Measurements from ENCODE around the gene DSC3.

DNA sequence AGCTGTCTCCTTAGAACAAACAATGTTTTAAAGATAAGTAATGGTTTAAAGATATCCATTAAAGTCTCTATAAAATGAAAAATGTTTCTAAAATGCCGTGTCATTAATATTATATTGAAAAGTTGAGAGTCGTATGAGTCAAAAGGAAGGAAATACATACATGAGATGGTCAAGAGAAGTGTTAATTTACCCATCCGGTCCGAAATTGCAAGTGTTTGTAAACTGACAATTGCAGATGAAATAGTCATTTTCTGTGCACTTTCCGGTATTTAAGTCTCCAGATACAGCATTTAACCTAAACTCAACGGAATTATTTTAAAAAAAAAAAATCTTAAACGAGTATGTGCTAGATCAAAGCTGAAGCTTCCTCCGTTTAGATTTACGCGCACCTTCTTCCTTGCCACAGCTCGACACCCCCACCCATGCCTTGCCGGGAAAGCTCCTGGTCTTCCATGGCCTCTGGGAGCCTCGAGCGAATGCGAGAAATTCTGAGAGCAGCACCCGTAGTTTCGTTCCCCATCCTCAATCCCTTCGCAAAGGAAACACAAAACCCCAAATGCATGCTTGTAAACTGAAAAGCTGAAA, 1.8 kb downstream of the DSC3 start:
- TF ChIP-seq CTCF (conservative IDR thresholded peaks at IDR 0.05; ENCODE audit: low read depth in 2 of 2) (no peak), CREB1 (CRISPR knock-in tag; IDR thresholded peaks at IDR 0.05; ENCODE audit: low read depth) (no peak), EZH2phosphoT487 (IDR thresholded peaks at IDR 0.05; ENCODE audit: unreplicated experiment) (no peak), EZH2 (IDR thresholded peaks at IDR 0.05; ENCODE audit: low read depth, unreplicated experiment) (no peak), POLR2AphosphoS5 (IDR thresholded peaks at IDR 0.05; ENCODE audit: low read depth) (no peak), JUNB (IDR thresholded peaks at IDR 0.05; ENCODE audit: unreplicated experiment) (no peak)

Data from GM23338 (cell line).